Endometrium (tissue), 2 donors: ENCODE results near the gene ZBTB37.
"Not testable (repeated sequence)": the region's sequence is repeated elsewhere in the genome, so short reads cannot be mapped to it uniquely, and the experiment has no call there.

Source experiments
- FAIRE-seq: peaks from 2 replicates; lab custom pipeline; 2012; peaks lifted over from hg19 to GRCh38; lab: Jason Lieb, UNC
- donor health status: control.
- donor health status: control.

The ZBTB37 gene

GRCh38 chr1:173868266-173869020 lies at the start of gene ZBTB37:
Gene ZBTB37, plus strand, starts transcription at chr1:173868380. Its CDS starts 1,846 bp downstream, at chr1:173870226.
- no peak for FAIRE-seq

GRCh38 chr1:173818459-173818858 lies 49.7 kb upstream of the ZBTB37 start:
- no peak for FAIRE-seq

- no peak for FAIRE-seq
Observed at GRCh38 chr1:173821680-173822079, 46.5 kb upstream of the ZBTB37 start.

GRCh38 chr1:173823781-173824314 lies 44.3 kb upstream of the ZBTB37 start:
- no peak for FAIRE-seq

GRCh38 chr1:173824315-173825081 lies 43.7 kb upstream of the ZBTB37 start, which contains the start of the genes CENPL and DARS2:
Gene CENPL, minus strand, starts transcription at chr1:173824883. Its CDS starts 13,584 bp downstream, at chr1:173811299.
Gene DARS2, plus strand, starts transcription at chr1:173824673. Its CDS starts 557 bp downstream, at chr1:173825230.
- FAIRE-seq: peak; percentile 96

- no peak for FAIRE-seq
Observed at GRCh38 chr1:173827611-173828010, 40.6 kb upstream of the ZBTB37 start.

GRCh38 chr1:173832748-173833147 lies 35.4 kb upstream of the ZBTB37 start:
- FAIRE-seq: no peak

GRCh38 chr1:173852105-173852504 lies 16.1 kb upstream of the ZBTB37 start:
- no peak for FAIRE-seq

GRCh38 chr1:173853074-173853473 lies 15.1 kb upstream of the ZBTB37 start:
- no peak for FAIRE-seq

- no peak for FAIRE-seq
Observed at GRCh38 chr1:173856014-173856413, 12.2 kb upstream of the ZBTB37 start.

- no peak for FAIRE-seq
Observed at GRCh38 chr1:173856903-173857302, 11.3 kb upstream of the ZBTB37 start.

GRCh38 chr1:173857363-173857917 lies 10.7 kb upstream of the ZBTB37 start:
- FAIRE-seq: no peak

GRCh38 chr1:173859547-173859946 lies 8.6 kb upstream of the ZBTB37 start:
- FAIRE-seq: not testable (repeated sequence)

GRCh38 chr1:173860065-173860464 lies 8.1 kb upstream of the ZBTB37 start:
- no peak for FAIRE-seq

GRCh38 chr1:173861731-173862145 lies 6.4 kb upstream of the ZBTB37 start:
- FAIRE-seq: no peak

GRCh38 chr1:173862146-173862768 lies 5.9 kb upstream of the ZBTB37 start:
- FAIRE-seq: not testable (repeated sequence)

- FAIRE-seq: no peak
Observed at GRCh38 chr1:173862769-173863223, 5.4 kb upstream of the ZBTB37 start.

- no peak for FAIRE-seq
Observed at GRCh38 chr1:173863224-173864161, 4.7 kb upstream of the ZBTB37 start.

- no peak for FAIRE-seq
Observed at GRCh38 chr1:173864179-173864867, 3.9 kb upstream of the ZBTB37 start.

GRCh38 chr1:173865468-173866164 lies 2.6 kb upstream of the ZBTB37 start:
- FAIRE-seq: no peak
